ENCODE measurements around the gene OXGR1. TPM values are rescaled to one million over a fixed set of nuclear protein-coding genes. Genes with fewer than 3 reads are reported as not detected.
A peak's percentile ranks its signal among the peaks of the same experiment; 100 is the strongest.

The OXGR1 gene
- total RNA-seq, 2 experiments from 2014 or later = not detected

- ChIA-PET CTCF (interaction anchor here (1.0 to 3.9 kb wide), 5 partner anchors 9 to 340 kb away, joined by 3 to 19 read pairs (median 4); no protein-coding TSS in a partner anchor), POLR2A (no interaction called here)
- intact Hi-C loops (cut with micrococcal nuclease) = loop anchor here (2.0 to 5.0 kb wide), 2 partner anchors 338 to 782 kb away; no protein-coding TSS in a partner anchor
- Mint-ChIP-seq H3K27me3 (peaks cover 18% of the 10 kb centered on the region), H3K36me3 (no peaks in the 10 kb centered on the region), H3K27ac (no peak overlapping the region), H3K4me3 (no peak overlapping the region), H3K4me1 (ENCODE audit: low read depth) (peaks cover 7% of the 10 kb centered on the region), H3K9me3 (no peaks in the 10 kb centered on the region)
- no peak for DNase-seq
Measured at GRCh38 chr13:97019236-97019635, 25.0 kb upstream of the OXGR1 start.

DNA sequence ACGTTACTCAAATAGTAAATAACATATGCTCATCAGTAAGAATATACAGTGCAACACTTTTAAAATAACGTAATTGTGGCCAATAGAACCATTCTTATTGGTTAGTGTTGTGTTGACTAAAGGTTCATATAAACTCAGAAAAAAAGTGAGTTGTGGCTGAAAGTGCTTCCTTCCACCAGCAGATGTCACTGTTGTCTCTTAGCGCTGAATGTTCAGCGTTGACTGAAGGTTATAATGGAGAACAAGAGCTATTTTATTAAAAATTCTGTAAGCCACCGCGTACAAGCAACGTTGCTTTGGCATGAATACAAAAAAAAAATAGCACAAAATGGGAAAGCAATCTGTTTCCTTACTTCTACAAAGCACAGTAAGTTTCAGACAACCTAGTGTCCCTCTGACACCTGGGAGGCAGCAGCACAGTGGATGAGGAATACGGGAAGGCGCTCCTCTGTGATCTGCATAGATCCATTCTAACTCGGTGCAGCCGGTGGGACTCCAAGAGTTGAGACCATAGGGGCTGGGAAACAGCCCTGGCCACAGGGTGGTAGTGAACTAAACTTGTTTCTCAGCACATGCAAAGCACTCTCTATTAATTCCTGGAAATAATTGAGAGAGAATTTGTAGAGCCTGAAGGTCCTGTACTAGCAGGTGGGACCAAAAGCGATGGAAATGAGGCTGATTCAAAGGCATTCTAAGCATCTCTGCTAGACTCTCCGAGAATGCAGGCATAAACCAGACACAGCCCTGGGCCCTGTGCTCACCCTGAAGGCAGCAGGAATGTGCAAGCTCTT, 23.9 kb upstream of the OXGR1 start:
- Mint-ChIP-seq H3K27ac (no peak overlapping the region), H3K27me3 (peaks cover 15% of the 10 kb centered on the region), H3K9me3 (no peaks in the 10 kb centered on the region), H3K36me3 (no peaks in the 10 kb centered on the region), H3K4me1 (ENCODE audit: low read depth) (peaks cover 7% of the 10 kb centered on the region), H3K4me3 (no peak overlapping the region)
- ChIA-PET CTCF (interaction anchor here (0.6 to 3.9 kb wide), 14 partner anchors 9 to 341 kb away, joined by 3 to 19 read pairs (median 4); no protein-coding TSS in a partner anchor), POLR2A (no interaction called here)
- intact Hi-C loops (cut with micrococcal nuclease) = loop anchor here (2.0 to 5.0 kb wide), 2 partner anchors 339 to 783 kb away; no protein-coding TSS in a partner anchor
- DNase-seq = peak; percentile 35

GRCh38 chr13:97017322-97017721, 23.0 kb upstream of the OXGR1 start:
- ChIA-PET CTCF (interaction anchor here (0.5 to 3.9 kb wide), 8 partner anchors 11 to 1092 kb away, joined by 3 to 19 read pairs (median 4); no protein-coding TSS in a partner anchor), POLR2A (no interaction called here)
- intact Hi-C loops (cut with micrococcal nuclease) = loop anchor here (5.0 kb wide), 1 partner anchor 340 kb away; no protein-coding TSS in a partner anchor
- Mint-ChIP-seq H3K27me3 (peaks cover 20% of the 10 kb centered on the region), H3K4me1 (ENCODE audit: low read depth) (peaks cover 7% of the 10 kb centered on the region), H3K36me3 (no peaks in the 10 kb centered on the region), H3K4me3 (no peak overlapping the region), H3K27ac (no peak overlapping the region), H3K9me3 (no peaks in the 10 kb centered on the region)
- DNase-seq = no peak

- no peaks in the 10 kb centered on the region for H3K9me3 Mint-ChIP-seq
- H3K36me3 Mint-ChIP-seq = no peaks in the 10 kb centered on the region
- CTCF ChIA-PET = no interaction called here
- peaks cover 7% of the 10 kb centered on the region for H3K4me1 Mint-ChIP-seq (ENCODE audit: low read depth)
- H3K27ac Mint-ChIP-seq = no peak overlapping the region
- H3K27me3 Mint-ChIP-seq = peaks cover 21% of the 10 kb centered on the region
- DNase-seq = no peak
- H3K4me3 Mint-ChIP-seq = no peak overlapping the region
- POLR2A ChIA-PET = no interaction called here
- intact Hi-C loops (cut with micrococcal nuclease) = loop anchor here (5.0 kb wide), 1 partner anchor 341 kb away; no protein-coding TSS in a partner anchor
Measured at GRCh38 chr13:97015661-97016350, 21.5 kb upstream of the OXGR1 start.

GRCh38 chr13:97012251-97013048, 18.2 kb upstream of the OXGR1 start:
- Mint-ChIP-seq H3K27me3 (peaks cover 34% of the 10 kb centered on the region), H3K4me3 (no peak overlapping the region), H3K36me3 (no peaks in the 10 kb centered on the region), H3K27ac (no peak overlapping the region), H3K4me1 (ENCODE audit: low read depth) (peaks cover 7% of the 10 kb centered on the region), H3K9me3 (no peaks in the 10 kb centered on the region)
- CTCF ChIA-PET = interaction anchor here (1.6 kb wide), 1 partner anchor 16 kb away, joined by 5 read pairs; no protein-coding TSS in a partner anchor
- intact Hi-C loops (cut with micrococcal nuclease) = no loop called here
- POLR2A ChIA-PET = no interaction called here
- DNase-seq = no peak

DNA sequence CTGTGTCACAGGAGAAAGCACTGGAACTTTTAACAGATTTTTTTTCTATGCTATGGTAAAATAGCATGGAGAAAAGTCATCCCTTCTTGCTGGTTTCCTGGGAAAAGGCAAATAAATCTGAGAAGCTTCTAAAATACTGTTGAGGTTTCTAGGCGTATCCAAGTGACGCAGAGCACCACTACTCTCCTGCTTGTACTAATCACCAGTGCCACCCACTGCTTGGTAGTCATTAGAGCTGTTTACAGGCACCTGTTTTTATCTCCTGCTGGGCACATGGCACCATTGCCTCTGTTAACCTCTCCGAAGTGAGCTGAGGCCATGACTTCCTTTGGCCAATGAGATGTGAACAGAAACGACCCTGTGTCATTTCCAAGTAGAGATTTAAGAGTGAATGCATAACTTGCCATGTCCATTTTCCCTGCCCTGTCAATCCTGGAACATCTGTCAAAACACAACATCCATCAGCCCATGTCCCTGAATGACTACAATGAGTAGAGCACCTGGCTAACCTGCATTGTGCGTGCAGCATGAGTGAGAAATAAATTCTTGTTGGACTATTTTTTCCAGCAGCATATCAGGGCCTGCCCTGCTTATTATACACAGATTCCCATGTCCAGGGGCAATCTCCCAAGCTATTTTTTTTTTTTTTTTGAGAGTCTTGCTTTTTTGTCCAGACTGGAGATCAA, 17.3 kb upstream of the OXGR1 start:
- no peak overlapping the region for H3K4me3 Mint-ChIP-seq
- ChIA-PET CTCF (no interaction called here), POLR2A (no interaction called here)
- H3K9me3 Mint-ChIP-seq = no peaks in the 10 kb centered on the region
- H3K27me3 Mint-ChIP-seq = peaks cover 34% of the 10 kb centered on the region
- H3K36me3 Mint-ChIP-seq = no peaks in the 10 kb centered on the region
- no peak for DNase-seq
- peaks cover 7% of the 10 kb centered on the region for H3K4me1 Mint-ChIP-seq (ENCODE audit: low read depth)
- H3K27ac Mint-ChIP-seq = no peak overlapping the region
- intact Hi-C loops (cut with micrococcal nuclease) = no loop called here

DNA sequence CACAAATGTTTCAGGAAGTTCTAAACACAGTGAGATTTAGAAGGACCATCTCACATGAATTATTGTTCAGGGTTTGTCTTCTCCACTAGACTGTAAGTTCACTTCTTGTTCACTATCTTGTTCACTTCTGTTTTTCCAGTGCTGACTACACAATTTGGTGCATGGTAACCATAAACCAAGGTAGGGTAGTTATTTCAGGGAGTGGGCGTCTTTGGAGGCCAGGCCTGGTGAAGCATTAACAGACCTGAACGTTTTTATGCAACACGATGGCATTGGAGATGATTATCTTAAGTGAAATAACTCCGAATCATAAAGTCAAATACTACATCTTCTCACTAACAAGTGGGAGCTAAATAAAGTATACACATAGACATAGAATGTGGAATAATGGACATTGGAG, 14.4 kb upstream of the OXGR1 start:
- Mint-ChIP-seq H3K4me1 (ENCODE audit: low read depth) (no peaks in the 10 kb centered on the region), H3K9me3 (no peaks in the 10 kb centered on the region), H3K36me3 (no peaks in the 10 kb centered on the region), H3K27ac (no peak overlapping the region), H3K27me3 (peaks cover 29% of the 10 kb centered on the region), H3K4me3 (no peak overlapping the region)
- DNase-seq = no peak
- ChIA-PET CTCF (interaction anchor here (1.0 kb wide), 1 partner anchor 10 kb away, joined by 6 read pairs; no protein-coding TSS in a partner anchor), POLR2A (no interaction called here)
- intact Hi-C loops (cut with micrococcal nuclease) = no loop called here

DNA sequence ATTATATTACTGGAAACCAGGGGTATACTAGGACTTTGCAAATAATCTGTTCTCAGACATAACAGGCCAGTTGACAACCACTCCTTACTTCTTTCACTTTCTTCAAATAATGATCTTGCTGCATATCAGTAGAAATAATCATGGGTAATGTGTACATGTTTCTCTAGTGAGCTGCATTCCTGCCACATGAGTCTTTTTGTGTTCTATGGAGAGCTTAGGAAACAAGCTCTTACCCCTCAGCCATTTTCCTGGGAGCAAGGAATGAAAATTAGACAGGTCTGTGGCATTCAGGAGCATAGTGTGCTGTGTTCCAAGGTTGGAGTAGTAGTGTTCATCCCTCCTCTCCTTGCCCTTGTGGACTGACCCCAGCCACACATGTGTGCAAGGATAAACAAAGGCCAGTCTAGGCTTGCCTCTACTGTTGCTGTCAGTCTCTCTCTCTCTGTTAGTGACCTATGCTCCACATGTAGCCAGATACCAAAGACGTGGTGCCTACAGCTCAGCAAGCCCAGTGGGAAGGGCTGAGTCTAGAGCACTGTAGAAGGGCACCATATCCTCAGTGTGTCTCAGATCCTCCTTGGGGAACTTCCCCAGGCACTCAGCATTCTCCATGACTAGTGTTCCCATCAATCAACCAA, 11.5 kb upstream of the OXGR1 start:
- CTCF ChIA-PET = no interaction called here
- DNase-seq = no peak
- H3K4me1 Mint-ChIP-seq (ENCODE audit: low read depth) = no peaks in the 10 kb centered on the region
- H3K27ac Mint-ChIP-seq = no peak overlapping the region
- H3K9me3 Mint-ChIP-seq = no peaks in the 10 kb centered on the region
- POLR2A ChIA-PET = no interaction called here
- H3K4me3 Mint-ChIP-seq = no peak overlapping the region
- H3K36me3 Mint-ChIP-seq = no peaks in the 10 kb centered on the region
- intact Hi-C loops (cut with micrococcal nuclease) = no loop called here
- peaks cover 31% of the 10 kb centered on the region for H3K27me3 Mint-ChIP-seq

DNA sequence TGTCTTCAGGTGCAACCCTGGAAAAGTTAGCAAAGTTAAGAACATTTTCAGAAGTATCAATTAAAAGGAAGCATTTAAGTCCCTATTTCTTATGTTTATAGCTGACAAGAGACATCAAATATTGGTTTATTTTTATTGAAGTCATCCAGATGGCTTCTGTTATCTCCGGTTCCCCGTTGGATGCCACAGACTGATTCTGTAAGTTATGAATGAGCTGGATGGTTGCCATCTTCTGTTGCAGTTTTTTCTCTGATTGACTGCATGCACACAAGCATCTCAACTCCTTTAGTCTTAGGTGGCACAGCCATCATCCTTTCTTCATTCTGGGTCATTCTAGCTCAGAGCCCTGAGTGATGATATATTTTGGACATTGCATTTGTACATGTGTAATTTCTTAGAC, 10.6 kb upstream of the OXGR1 start:
- no peaks in the 10 kb centered on the region for H3K4me1 Mint-ChIP-seq (ENCODE audit: low read depth)
- CTCF ChIA-PET = interaction anchor here (0.6 kb wide), 1 partner anchor 857 kb away, joined by 3 read pairs; no protein-coding TSS in a partner anchor
- DNase-seq = no peak
- intact Hi-C loops (cut with micrococcal nuclease) = no loop called here
- H3K9me3 Mint-ChIP-seq = no peaks in the 10 kb centered on the region
- peaks cover 32% of the 10 kb centered on the region for H3K27me3 Mint-ChIP-seq
- POLR2A ChIA-PET = no interaction called here
- no peak overlapping the region for H3K27ac Mint-ChIP-seq
- no peak overlapping the region for H3K4me3 Mint-ChIP-seq
- no peaks in the 10 kb centered on the region for H3K36me3 Mint-ChIP-seq

- H3K27ac Mint-ChIP-seq = no peak overlapping the region
- intact Hi-C loops (cut with micrococcal nuclease) = no loop called here
- ChIA-PET POLR2A (no interaction called here), CTCF (no interaction called here)
- no peak for DNase-seq
- H3K4me1 Mint-ChIP-seq (ENCODE audit: low read depth) = no peaks in the 10 kb centered on the region
- no peak overlapping the region for H3K4me3 Mint-ChIP-seq
- H3K9me3 Mint-ChIP-seq = no peaks in the 10 kb centered on the region
- H3K27me3 Mint-ChIP-seq = peaks cover 31% of the 10 kb centered on the region
- H3K36me3 Mint-ChIP-seq = no peaks in the 10 kb centered on the region
Measured at GRCh38 chr13:97004096-97004876, 10.0 kb upstream of the OXGR1 start.

- ChIA-PET CTCF (no interaction called here), POLR2A (no interaction called here)
- Mint-ChIP-seq H3K27ac (no peak overlapping the region), H3K36me3 (no peaks in the 10 kb centered on the region), H3K4me1 (ENCODE audit: low read depth) (no peaks in the 10 kb centered on the region), H3K9me3 (no peaks in the 10 kb centered on the region), H3K27me3 (peaks cover 33% of the 10 kb centered on the region), H3K4me3 (no peak overlapping the region)
- intact Hi-C loops (cut with micrococcal nuclease) = no loop called here
- no peak for DNase-seq
Measured at GRCh38 chr13:97003071-97003470, 8.8 kb upstream of the OXGR1 start.
